SU-DHL-6 (cell line): ENCODE measurements around the gene PHIP.

Experiments
- H2AFZ ChIP-seq: fragments of 200-600 bp; sonication (generic); 2 replicates; pipeline ENCODE4 v1.6.1; 2014; ENCODE audit warnings: low read depth, mild to moderate bottlenecking, moderate library complexity, mixed read lengths, antibody characterized with exemption, low read length; ENCODE audit not compliant: severe bottlenecking
- H3F3A ChIP-seq: fragments of 200-600 bp; shearing (Covaris generic); 2 replicates; pipeline ENCODE4 v1.6.0; 2016; ENCODE audit warnings: antibody characterized with exemption, mild to moderate bottlenecking; ENCODE audit not compliant: insufficient read depth
- H3K27ac ChIP-seq: fragments of 200-600 bp; sonication (generic); 2 replicates; pipeline ENCODE4 v1.5.1; 2016; ENCODE audit warnings: low read depth, mild to moderate bottlenecking, low read length, moderate library complexity, mixed read lengths
- H3K27me3 ChIP-seq: fragments of 200-600 bp; sonication (generic), shearing (Covaris generic); 2 replicates; pipeline ENCODE4 v1.6.0; 2014; ENCODE audit warnings: mild to moderate bottlenecking, low read length
- H3K36me3 ChIP-seq: fragments of 200-600 bp; sonication (generic); 2 replicates; pipeline ENCODE4 v1.6.1; 2014; ENCODE audit warnings: mild to moderate bottlenecking, low read length, mixed read lengths
- H3K4me2 ChIP-seq: fragments of 300-600, 200-600 bp; shearing (Covaris generic), sonication (generic); 2 replicates; pipeline ENCODE4 v1.6.0; 2014; ENCODE audit warnings: low read length, low read depth, mild to moderate bottlenecking; ENCODE audit not compliant: poor library complexity, severe bottlenecking
- H3K4me3 ChIP-seq: fragments of 200-600 bp; sonication (generic); 2 replicates; pipeline ENCODE4 v1.5.1; 2014; ENCODE audit warnings: antibody characterized with exemption, low read length, mild to moderate bottlenecking, mixed read lengths; ENCODE audit not compliant: insufficient read depth, poor library complexity, severe bottlenecking
- H3K79me2 ChIP-seq: fragments of 200-600 bp; sonication (generic); 2 replicates; pipeline ENCODE4 v1.6.1; 2014; ENCODE audit warnings: mild to moderate bottlenecking, low read length, moderate library complexity; ENCODE audit not compliant: insufficient read depth
- H3K9ac ChIP-seq: fragments of 200-600 bp; sonication (generic); 2 replicates; pipeline ENCODE4 v1.7.0; 2014; ENCODE audit warnings: mild to moderate bottlenecking, low read length
- H3K9me2 ChIP-seq: fragments of 200-600 bp; sonication (generic); replicated peaks from 2 replicates; pipeline ENCODE4 v1.6.1; 2014; ENCODE audit warnings: low read length; ENCODE audit not compliant: insufficient read depth
- H3K9me3 ChIP-seq: fragments of 200-600 bp; sonication (generic); 2 replicates; pipeline ENCODE4 v1.6.1; 2014; ENCODE audit warnings: low read length, mixed read lengths; ENCODE audit not compliant: insufficient read depth
- H4K20me1 ChIP-seq: fragments of 200-600 bp; sonication (generic); 2 replicates; pipeline ENCODE4 v1.6.1; 2014; ENCODE audit warnings: low read depth, mild to moderate bottlenecking, antibody characterized with exemption, low read length, moderate library complexity, mixed read lengths
- CTCF ChIP-seq: fragments of 200-600 bp; sonication (generic); IDR thresholded peaks from one replicate; pipeline ENCODE4 v1.5.1; 2017; ENCODE audit warnings: antibody characterized with exemption, mild to moderate bottlenecking, low read length, moderate library complexity; ENCODE audit not compliant: insufficient read depth, poor library complexity, severe bottlenecking
- EZH2phosphoT487 ChIP-seq: fragments of 200-600 bp; sonication (generic), shearing (Covaris generic); conservative IDR thresholded peaks from 2 replicates; pipeline ENCODE4 v1.6.1; 2018; ENCODE audit warnings: mild to moderate bottlenecking, antibody characterized with exemption, low read length, moderate library complexity, mixed read lengths

Gene PHIP

GRCh38 chr6:78962448-78962847 is 115.6 kb downstream of the PHIP start:
- no peak for TF ChIP-seq CTCF
- no peak for TF ChIP-seq EZH2phosphoT487
- no peak overlapping the region for H3K9ac ChIP-seq
- H3K9me2 ChIP-seq = no peaks in the 10 kb centered on the region
- no peak overlapping the region for H3K27ac ChIP-seq
- no peaks in the 10 kb centered on the region for H4K20me1 ChIP-seq
- H2AFZ ChIP-seq = no peak overlapping the region
- no peak overlapping the region for H3K4me3 ChIP-seq
- H3K27me3 ChIP-seq = no peaks in the 10 kb centered on the region
- H3K36me3 ChIP-seq = peaks cover 87% of the 10 kb centered on the region
- H3K9me3 ChIP-seq = no peaks in the 10 kb centered on the region
- H3F3A ChIP-seq = no peaks in the 10 kb centered on the region
- H3K4me2 ChIP-seq = no peak overlapping the region
- no peaks in the 10 kb centered on the region for H3K79me2 ChIP-seq

- peaks cover 87% of the 10 kb centered on the region for H3K36me3 ChIP-seq
- no peaks in the 10 kb centered on the region for H4K20me1 ChIP-seq
- no peaks in the 10 kb centered on the region for H3K9me3 ChIP-seq
- H3K79me2 ChIP-seq = no peaks in the 10 kb centered on the region
- no peak overlapping the region for H3K4me2 ChIP-seq
- H3K9me2 ChIP-seq = no peaks in the 10 kb centered on the region
- TF ChIP-seq CTCF = no peak
- TF ChIP-seq EZH2phosphoT487 = no peak
- no peak overlapping the region for H2AFZ ChIP-seq
- no peak overlapping the region for H3K4me3 ChIP-seq
- H3K27ac ChIP-seq = no peak overlapping the region
- peaks cover 4% of the 10 kb centered on the region; the same call in 1 of the 2 replicates for H3F3A ChIP-seq
- no peak overlapping the region for H3K9ac ChIP-seq
- no peaks in the 10 kb centered on the region for H3K27me3 ChIP-seq
Measured at GRCh38 chr6:78954740-78955139, 123.3 kb downstream of the PHIP start.

GRCh38 chr6:78953798-78954197 is 124.3 kb downstream of the PHIP start:
- Histone ChIP-seq H3K9me3 (no peaks in the 10 kb centered on the region), H4K20me1 (no peaks in the 10 kb centered on the region), H3K36me3 (peaks cover 88% of the 10 kb centered on the region), H3K9me2 (no peaks in the 10 kb centered on the region), H3K4me3 (no peak overlapping the region), H3K27me3 (no peaks in the 10 kb centered on the region), H3K27ac (no peak overlapping the region), H2AFZ (no peak overlapping the region), H3F3A (peaks cover 5% of the 10 kb centered on the region; the same call in 1 of the 2 replicates), H3K4me2 (no peak overlapping the region), H3K79me2 (no peaks in the 10 kb centered on the region), H3K9ac (no peak overlapping the region)
- TF ChIP-seq EZH2phosphoT487 (no peak), CTCF (no peak)
